SH-SY5Y (cell line): ENCODE measurements around the gene ADAMTS2.

Source experiments
- GATA2 ChIP-seq: IDR thresholded peaks from 2 replicates; pipeline ENCODE4 v1.6.1; 2011; ENCODE audit warnings: mild to moderate bottlenecking, low read depth, low read length
- GATA3 ChIP-seq: IDR thresholded peaks from 2 replicates; pipeline ENCODE4 v1.6.1; 2011; ENCODE audit warnings: low read depth, mild to moderate bottlenecking, low read length, moderate library complexity

The ADAMTS2 gene

GRCh38 chr5:179127136-179128040, 217.9 kb downstream of the ADAMTS2 start:
- TF ChIP-seq GATA2 (no peak), GATA3 (no peak)

GRCh38 chr5:179126506-179126991, 218.7 kb downstream of the ADAMTS2 start:
- no peak for TF ChIP-seq GATA2
- no peak for TF ChIP-seq GATA3

- TF ChIP-seq GATA3: no peak
- no peak for TF ChIP-seq GATA2
Measured at GRCh38 chr5:179125789-179126505, 219.3 kb downstream of the ADAMTS2 start.

GRCh38 chr5:179124853-179125788, 220.1 kb downstream of the ADAMTS2 start:
- TF ChIP-seq GATA3: no peak
- TF ChIP-seq GATA2: no peak

- no peak for TF ChIP-seq GATA2
- TF ChIP-seq GATA3: no peak
Measured at GRCh38 chr5:179124273-179124852, 220.9 kb downstream of the ADAMTS2 start.

- TF ChIP-seq GATA3 (no peak), GATA2 (no peak)
Measured at GRCh38 chr5:179123491-179124272, 221.6 kb downstream of the ADAMTS2 start.

GRCh38 chr5:179123109-179123426, 222.2 kb downstream of the ADAMTS2 start:
- TF ChIP-seq GATA2 (no peak), GATA3 (no peak)

GRCh38 chr5:179122411-179123108, 222.7 kb downstream of the ADAMTS2 start:
- TF ChIP-seq GATA2 (no peak), GATA3 (no peak)

GRCh38 chr5:179121667-179122111, 223.6 kb downstream of the ADAMTS2 start:
- TF ChIP-seq GATA3: no peak
- TF ChIP-seq GATA2: no peak

- TF ChIP-seq GATA2: no peak
- no peak for TF ChIP-seq GATA3
Measured at GRCh38 chr5:179120951-179121666, 224.2 kb downstream of the ADAMTS2 start.

- TF ChIP-seq GATA3 (no peak), GATA2 (no peak)
Measured at GRCh38 chr5:179120421-179120861, 224.8 kb downstream of the ADAMTS2 start.

GRCh38 chr5:179119415-179120170, 225.7 kb downstream of the ADAMTS2 start:
- TF ChIP-seq GATA2 (no peak), GATA3 (no peak)
